Lower lobe of right lung (tissue), 2 donors: ENCODE data around the gene KCNC4. TPM values are rescaled to one million over a fixed set of nuclear protein-coding genes. Genes with fewer than 3 reads are reported as not detected.
A peak's percentile ranks its signal among the peaks of the same experiment; 100 is the strongest.

Experiments
- ATAC-seq, 2 donors: fragments of 200-7000 bp; cut with Tn5 transposase; one replicate each; pipeline ENCODE4 v1.9.1; 2020 to 2022; ENCODE audit warnings: mild to moderate bottlenecking in 2 of 2, moderate library complexity in 2 of 2
- DNase-seq: peaks from one replicate; pipeline ENCODE4 v3.0.0-alpha.2; 2020
- H3K27ac ChIP-seq: fragments of 200-600 bp; one replicate; pipeline ENCODE4 v1.8.0; 2022
- H3K27me3 ChIP-seq: fragments of 200-600 bp; one replicate; pipeline ENCODE4 v1.8.0; 2022; ENCODE audit warnings: low read depth
- H3K36me3 ChIP-seq: fragments of 200-600 bp; one replicate; pipeline ENCODE4 v1.8.0; 2022; ENCODE audit warnings: mild to moderate bottlenecking
- H3K4me1 ChIP-seq: fragments of 200-600 bp; one replicate; pipeline ENCODE4 v1.8.0; 2022
- H3K4me3 ChIP-seq: fragments of 200-600 bp; one replicate; pipeline ENCODE4 v1.8.0; 2022; ENCODE audit warnings: mild to moderate bottlenecking
- H3K9me3 ChIP-seq: fragments of 200-600 bp; one replicate; pipeline ENCODE4 v1.8.0; 2022
- CTCF ChIP-seq: fragments of 200-600 bp; IDR thresholded peaks from one replicate; pipeline ENCODE4 v1.8.0; 2022; ENCODE audit warnings: antibody characterized with exemption, mild to moderate bottlenecking
- intact Hi-C: fragments of 100-400 bp; cut with DNase I; formaldehyde crosslinking; loops from one replicate; pipeline ENCODE4 v1.11.0; 2022
- total RNA-seq: library from RNA; stranded (reverse); fragmentation: NEBNext Ultra II Directional; extraction: Animal tissue kit (Norgen Biotek cat#: 25700); gene quantifications from one replicate; pipeline ENCODE4 v1.2.1, GENCODE V29; 2021
- donor health status: DM: no; HTN: yes; CAD: no; lungs with severe emphysema.

The KCNC4 gene
- total RNA-seq, 1 donor from 2014 or later, result 10.0 TPM

- Histone ChIP-seq H3K4me3 (no peak overlapping the region), H3K4me1 (peaks cover 8% of the 10 kb centered on the region), H3K9me3 (no peaks in the 10 kb centered on the region), H3K27me3 (no peaks in the 10 kb centered on the region), H3K36me3 (no peaks in the 10 kb centered on the region), H3K27ac (no peak overlapping the region)
- ATAC-seq (peak; percentile 27 to 70), DNase-seq (no peak)
- intact Hi-C loops, result no loop called here
- peak; percentile 89 for TF ChIP-seq CTCF
Measured at GRCh38 chr1:110203021-110203661, 7.0 kb upstream of the KCNC4 start.

GRCh38 chr1:110205156-110205555 is 5.0 kb upstream of the KCNC4 start:
- ATAC-seq, result no peak
- Histone ChIP-seq H3K9me3 (no peaks in the 10 kb centered on the region), H3K4me3 (no peak overlapping the region), H3K27me3 (no peaks in the 10 kb centered on the region), H3K27ac (no peak overlapping the region), H3K36me3 (no peaks in the 10 kb centered on the region), H3K4me1 (peaks cover 17% of the 10 kb centered on the region)
- DNase-seq, result no peak
- TF ChIP-seq CTCF, result no peak
- intact Hi-C loops, result loop anchor here (5.0 kb wide), 1 partner anchor 107 kb away; no protein-coding TSS in a partner anchor

GRCh38 chr1:110205591-110206155 is 4.4 kb upstream of the KCNC4 start:
- H3K4me1 ChIP-seq, result peaks cover 17% of the 10 kb centered on the region
- H3K36me3 ChIP-seq, result no peaks in the 10 kb centered on the region
- H3K9me3 ChIP-seq, result no peaks in the 10 kb centered on the region
- intact Hi-C loops, result loop anchor here (5.0 kb wide), 1 partner anchor 107 kb away; no protein-coding TSS in a partner anchor
- no peak overlapping the region for H3K4me3 ChIP-seq
- no peak overlapping the region for H3K27ac ChIP-seq
- ATAC-seq (no peak), DNase-seq (no peak)
- no peaks in the 10 kb centered on the region for H3K27me3 ChIP-seq
- TF ChIP-seq CTCF, result no peak

- H3K4me1 ChIP-seq, result peaks cover 24% of the 10 kb centered on the region
- peaks cover 3% of the 10 kb centered on the region for H3K27me3 ChIP-seq
- no peaks in the 10 kb centered on the region for H3K36me3 ChIP-seq
- no peak overlapping the region for H3K4me3 ChIP-seq
- intact Hi-C loops, result loop anchor here (5.0 kb wide), 1 partner anchor 106 kb away; no protein-coding TSS in a partner anchor
- H3K9me3 ChIP-seq, result no peaks in the 10 kb centered on the region
- no peak overlapping the region for H3K27ac ChIP-seq
- DNase-seq, result no peak
- ATAC-seq, result no peak
- no peak for TF ChIP-seq CTCF
Measured at GRCh38 chr1:110206261-110206920, 3.7 kb upstream of the KCNC4 start.

GRCh38 chr1:110207831-110208230 is 2.3 kb upstream of the KCNC4 start:
- TF ChIP-seq CTCF, result peak; percentile 89
- Histone ChIP-seq H3K9me3 (no peaks in the 10 kb centered on the region), H3K36me3 (no peaks in the 10 kb centered on the region), H3K27ac (no peak overlapping the region), H3K27me3 (peaks cover 11% of the 10 kb centered on the region), H3K4me3 (no peak overlapping the region), H3K4me1 (peaks cover 38% of the 10 kb centered on the region)
- peak; percentile 80 for DNase-seq
- intact Hi-C loops, result loop anchor here (5.0 kb wide), 1 partner anchor 104 kb away; no protein-coding TSS in a partner anchor
- peak; percentile 42 to 49 for ATAC-seq
